ENCODE data around the gene ZNF839. TPM values are rescaled to one million over a fixed set of nuclear protein-coding genes. Genes with fewer than 3 reads are reported as not detected.

The ZNF839 gene
- total RNA-seq, 4 donors from 2014 or later = 3.8 to 12.6 (median 8.1) TPM

- DNase-seq (ENCODE audit: low spot score) (no peak), ATAC-seq (ENCODE audit: low FRiP score) (no peak)
- TF ChIP-seq CTCF (IDR thresholded peaks at IDR 0.05) = no peak
Observed at GRCh38 chr14:102353126-102353619, 33.6 kb downstream of the ZNF839 start.

GRCh38 chr14:102356280-102356679 lies 36.7 kb downstream of the ZNF839 start:
- no peak for TF ChIP-seq CTCF (IDR thresholded peaks at IDR 0.05)
- no peak for ATAC-seq (ENCODE audit: low FRiP score)
- DNase-seq (ENCODE audit: low spot score) = no peak

- ATAC-seq (ENCODE audit: low FRiP score) (no peak), DNase-seq (ENCODE audit: low spot score) (no peak)
- TF ChIP-seq CTCF (IDR thresholded peaks at IDR 0.05) = no peak
Observed at GRCh38 chr14:102359341-102359740, 39.8 kb downstream of the ZNF839 start.

GRCh38 chr14:102360388-102360787 lies 40.8 kb downstream of the ZNF839 start:
- DNase-seq (ENCODE audit: low spot score) (no peak), ATAC-seq (ENCODE audit: low FRiP score) (no peak)
- TF ChIP-seq CTCF (IDR thresholded peaks at IDR 0.05) = no peak

GRCh38 chr14:102362084-102362483 lies 42.5 kb downstream of the ZNF839 start:
- no peak for TF ChIP-seq CTCF (IDR thresholded peaks at IDR 0.05)
- DNase-seq (ENCODE audit: low spot score) = no peak
- ATAC-seq (ENCODE audit: low FRiP score) = peak; percentile 54

GRCh38 chr14:102362545-102363181 lies 43.1 kb downstream of the ZNF839 start, which contains the start of the genes CINP and TECPR2:
Gene CINP, minus strand, starts transcription at chr14:102362890. Its CDS starts 39 bp downstream, at chr14:102362851.
Gene TECPR2, plus strand, starts transcription at chr14:102362941. Its CDS starts 13,781 bp downstream, at chr14:102376722.
- no peak for TF ChIP-seq CTCF (IDR thresholded peaks at IDR 0.05)
- ATAC-seq (ENCODE audit: low FRiP score) = peak; percentile 98
- DNase-seq (ENCODE audit: low spot score) = peak; percentile 98

All from omental fat pad (tissue), 4 donors.